Measurements from ENCODE around the gene FBXW7. TPM values are rescaled to one million over a fixed set of nuclear protein-coding genes. Genes with fewer than 3 reads are reported as not detected.

The FBXW7 gene
- total RNA-seq, 1 experiment from 2014 or later, result 23.0 TPM

DNA sequence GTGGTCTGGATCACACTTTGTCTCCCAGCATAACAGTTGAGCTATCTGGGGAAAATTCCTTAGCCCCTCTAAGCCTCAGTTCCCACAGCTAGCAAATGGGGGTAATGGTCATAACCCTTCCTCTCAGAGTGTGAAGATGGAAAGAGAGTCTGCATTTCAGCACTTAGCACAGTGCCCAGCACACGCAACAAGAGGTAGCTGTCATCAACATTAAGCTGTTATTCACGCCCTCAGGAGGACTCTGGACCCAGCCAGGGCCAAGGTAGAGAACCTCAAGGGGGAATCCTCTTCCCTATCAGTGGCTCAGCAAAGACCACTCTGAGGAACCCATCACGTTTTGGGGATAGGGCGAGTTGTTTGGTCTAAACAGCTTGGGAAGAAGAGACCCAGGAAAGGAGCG, 258.6 kb downstream of the FBXW7 start:
- POLR2A ChIA-PET, result no interaction called here
- Histone ChIP-seq H3K27ac (ENCODE audit: low read depth, low read length) (no peak overlapping the region), H3K27me3 (ENCODE audit: insufficient read depth, low read length) (no peaks in the 10 kb centered on the region), H3K9me3 (ENCODE audit: control insufficient read depth in 1 of 2, insufficient read depth in 1 of 2, low read depth in 1 of 2, low read length in 2 of 2) (no peaks in the 10 kb centered on the region), H3K9ac (ENCODE audit: low read length) (no peak overlapping the region), H3K4me3 (replicated peaks in 1 of 2; ENCODE audit: low read depth in 1 of 2, low read length in 2 of 2) (no peak overlapping the region), H3K4me1 (ENCODE audit: control insufficient read depth in 1 of 2, insufficient read depth in 2 of 2, low read length in 2 of 2) (no peaks in the 10 kb centered on the region), H3K9me2 (ENCODE audit: insufficient read depth) (no peaks in the 10 kb centered on the region), H4K20me1 (ENCODE audit: insufficient read depth) (no peaks in the 10 kb centered on the region), H2AFZ (ENCODE audit: low read depth, low read length, poor library complexity, severe bottlenecking) (no peak overlapping the region), H3K4me2 (ENCODE audit: low read length) (no peak overlapping the region), H3K36me3 (ENCODE audit: control insufficient read depth in 1 of 2, insufficient read depth in 2 of 2, low read length in 2 of 2) (no peaks in the 10 kb centered on the region), H3K79me2 (ENCODE audit: insufficient read depth, low read length) (no peaks in the 10 kb centered on the region)
- RAD21 ChIA-PET (ENCODE audit: low non-redundant PET in 1 of 2, low total read pairs in 2 of 2, uncharacterized antibody in 2 of 2, unreplicated experiment in 2 of 2), result no interaction called here
- TF ChIP-seq, protein P1, sequence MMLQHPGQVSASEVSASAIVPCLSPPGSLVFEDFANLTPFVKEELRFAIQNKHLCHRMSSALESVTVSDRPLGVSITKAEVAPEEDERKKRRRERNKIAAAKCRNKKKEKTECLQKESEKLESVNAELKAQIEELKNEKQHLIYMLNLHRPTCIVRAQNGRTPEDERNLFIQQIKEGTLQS (IDR thresholded peaks at IDR 0.05), result no peak
- no peak for TF ChIP-seq SRF (IDR thresholded peaks at IDR 0.05; ENCODE audit: low read depth)
- TF ChIP-seq, protein P2, sequence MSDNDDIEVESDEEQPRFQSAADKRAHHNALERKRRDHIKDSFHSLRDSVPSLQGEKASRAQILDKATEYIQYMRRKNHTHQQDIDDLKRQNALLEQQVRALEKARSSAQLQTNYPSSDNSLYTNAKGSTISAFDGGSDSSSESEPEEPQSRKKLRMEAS (IDR thresholded peaks at IDR 0.05), result no peak
- TF ChIP-seq YY1 (IDR thresholded peaks at IDR 0.05; ENCODE audit: extremely low read depth, insufficient replicate concordance, low read depth, low read length), result no peak
- TF ChIP-seq ZFX (IDR thresholded peaks at IDR 0.05), result no peak
- TF ChIP-seq EGR1 (IDR thresholded peaks at IDR 0.05; ENCODE audit: low read depth), result no peak
- no peak for TF ChIP-seq ZNF274 (IDR thresholded peaks at IDR 0.05; ENCODE audit: low read depth, low read length)
- TF ChIP-seq, protein P3, sequence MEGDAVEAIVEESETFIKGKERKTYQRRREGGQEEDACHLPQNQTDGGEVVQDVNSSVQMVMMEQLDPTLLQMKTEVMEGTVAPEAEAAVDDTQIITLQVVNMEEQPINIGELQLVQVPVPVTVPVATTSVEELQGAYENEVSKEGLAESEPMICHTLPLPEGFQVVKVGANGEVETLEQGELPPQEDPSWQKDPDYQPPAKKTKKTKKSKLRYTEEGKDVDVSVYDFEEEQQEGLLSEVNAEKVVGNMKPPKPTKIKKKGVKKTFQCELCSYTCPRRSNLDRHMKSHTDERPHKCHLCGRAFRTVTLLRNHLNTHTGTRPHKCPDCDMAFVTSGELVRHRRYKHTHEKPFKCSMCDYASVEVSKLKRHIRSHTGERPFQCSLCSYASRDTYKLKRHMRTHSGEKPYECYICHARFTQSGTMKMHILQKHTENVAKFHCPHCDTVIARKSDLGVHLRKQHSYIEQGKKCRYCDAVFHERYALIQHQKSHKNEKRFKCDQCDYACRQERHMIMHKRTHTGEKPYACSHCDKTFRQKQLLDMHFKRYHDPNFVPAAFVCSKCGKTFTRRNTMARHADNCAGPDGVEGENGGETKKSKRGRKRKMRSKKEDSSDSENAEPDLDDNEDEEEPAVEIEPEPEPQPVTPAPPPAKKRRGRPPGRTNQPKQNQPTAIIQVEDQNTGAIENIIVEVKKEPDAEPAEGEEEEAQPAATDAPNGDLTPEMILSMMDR (IDR thresholded peaks at IDR 0.05 in 2 of 3, conservative IDR thresholded peaks at IDR 0.05 in 1 of 3; ENCODE audit: borderline replicate concordance in 1 of 3, insufficient read depth in 1 of 3, low read depth in 2 of 3, low read length in 2 of 3), result no peak
- no peak for TF ChIP-seq CEBPB (IDR thresholded peaks at IDR 0.05; ENCODE audit: low read depth)
- TF ChIP-seq SIN3A (IDR thresholded peaks at IDR 0.05; ENCODE audit: low read depth), result no peak
- no peak for TF ChIP-seq POLR2AphosphoS5 (IDR thresholded peaks at IDR 0.05; ENCODE audit: low read depth, low read length)
- TF ChIP-seq FOSL1 (IDR thresholded peaks at IDR 0.05; ENCODE audit: low read depth), result no peak
- no peak for TF ChIP-seq ELF1 (IDR thresholded peaks at IDR 0.05; ENCODE audit: borderline replicate concordance, low read depth)
- TF ChIP-seq, protein P4, sequence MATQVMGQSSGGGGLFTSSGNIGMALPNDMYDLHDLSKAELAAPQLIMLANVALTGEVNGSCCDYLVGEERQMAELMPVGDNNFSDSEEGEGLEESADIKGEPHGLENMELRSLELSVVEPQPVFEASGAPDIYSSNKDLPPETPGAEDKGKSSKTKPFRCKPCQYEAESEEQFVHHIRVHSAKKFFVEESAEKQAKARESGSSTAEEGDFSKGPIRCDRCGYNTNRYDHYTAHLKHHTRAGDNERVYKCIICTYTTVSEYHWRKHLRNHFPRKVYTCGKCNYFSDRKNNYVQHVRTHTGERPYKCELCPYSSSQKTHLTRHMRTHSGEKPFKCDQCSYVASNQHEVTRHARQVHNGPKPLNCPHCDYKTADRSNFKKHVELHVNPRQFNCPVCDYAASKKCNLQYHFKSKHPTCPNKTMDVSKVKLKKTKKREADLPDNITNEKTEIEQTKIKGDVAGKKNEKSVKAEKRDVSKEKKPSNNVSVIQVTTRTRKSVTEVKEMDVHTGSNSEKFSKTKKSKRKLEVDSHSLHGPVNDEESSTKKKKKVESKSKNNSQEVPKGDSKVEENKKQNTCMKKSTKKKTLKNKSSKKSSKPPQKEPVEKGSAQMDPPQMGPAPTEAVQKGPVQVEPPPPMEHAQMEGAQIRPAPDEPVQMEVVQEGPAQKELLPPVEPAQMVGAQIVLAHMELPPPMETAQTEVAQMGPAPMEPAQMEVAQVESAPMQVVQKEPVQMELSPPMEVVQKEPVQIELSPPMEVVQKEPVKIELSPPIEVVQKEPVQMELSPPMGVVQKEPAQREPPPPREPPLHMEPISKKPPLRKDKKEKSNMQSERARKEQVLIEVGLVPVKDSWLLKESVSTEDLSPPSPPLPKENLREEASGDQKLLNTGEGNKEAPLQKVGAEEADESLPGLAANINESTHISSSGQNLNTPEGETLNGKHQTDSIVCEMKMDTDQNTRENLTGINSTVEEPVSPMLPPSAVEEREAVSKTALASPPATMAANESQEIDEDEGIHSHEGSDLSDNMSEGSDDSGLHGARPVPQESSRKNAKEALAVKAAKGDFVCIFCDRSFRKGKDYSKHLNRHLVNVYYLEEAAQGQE (IDR thresholded peaks at IDR 0.05; ENCODE audit: low read depth), result no peak
- no peak for TF ChIP-seq SP1 (IDR thresholded peaks at IDR 0.05; ENCODE audit: low read depth)
- DNase-seq (ENCODE audit: low read depth, low spot score) (no peak), ATAC-seq (no peak)
- BruUV-seq (replicated peaks), result no TSS peak
- intact Hi-C loops (cut with micrococcal nuclease), result no loop called here
- CTCF ChIA-PET, result no interaction called here

Data from HCT116 (cell line).